Stimulated activated CD8-positive, alpha-beta memory T cell treated with anti-CD3 and anti-CD28 coated beads, Interleukin-15, amount 100 ng/mL, for 4 hours (primary cell): ENCODE data around the gene NUP98.
"Not testable (repeated sequence)": the region's sequence is repeated elsewhere in the genome, so short reads cannot be mapped to it uniquely, and the experiment has no call there.

Experiments used
- DNase-seq, 2 donors: peaks; one replicate each; pipeline ENCODE4 v3.0.0-alpha.2; 2020; ENCODE audit warnings: low read depth in 2 of 2

NUP98 gene

GRCh38 chr11:3799143-3799542, 1.8 kb upstream of the NUP98 start:
- no peak for DNase-seq

DNA sequence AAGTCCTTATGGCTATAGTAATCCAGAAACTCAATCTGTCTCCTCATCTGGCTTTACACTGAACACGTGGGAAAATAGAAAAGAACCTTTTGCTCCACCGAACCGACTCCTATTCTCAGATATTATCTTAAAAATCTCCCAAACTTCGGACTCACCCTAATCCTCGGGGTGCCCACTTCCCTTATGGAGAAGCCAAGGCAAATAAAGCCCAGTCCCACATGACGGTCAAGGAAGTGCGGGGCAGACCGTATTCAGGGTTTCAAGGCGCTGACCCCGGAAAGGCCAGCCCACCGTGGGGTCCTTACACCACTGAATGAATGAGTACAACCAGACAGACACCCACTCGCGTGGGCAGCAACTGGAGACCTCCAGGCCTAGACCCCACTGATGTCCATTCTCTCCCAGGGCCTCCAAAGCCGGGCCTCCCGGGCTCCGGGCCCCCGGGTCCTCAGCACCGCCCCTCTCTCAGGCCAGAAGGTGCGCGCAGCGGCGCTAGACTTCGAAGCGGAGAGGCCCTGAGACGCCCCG, 489 bp downstream of the NUP98 start:
- DNase-seq, result no peak

DNA sequence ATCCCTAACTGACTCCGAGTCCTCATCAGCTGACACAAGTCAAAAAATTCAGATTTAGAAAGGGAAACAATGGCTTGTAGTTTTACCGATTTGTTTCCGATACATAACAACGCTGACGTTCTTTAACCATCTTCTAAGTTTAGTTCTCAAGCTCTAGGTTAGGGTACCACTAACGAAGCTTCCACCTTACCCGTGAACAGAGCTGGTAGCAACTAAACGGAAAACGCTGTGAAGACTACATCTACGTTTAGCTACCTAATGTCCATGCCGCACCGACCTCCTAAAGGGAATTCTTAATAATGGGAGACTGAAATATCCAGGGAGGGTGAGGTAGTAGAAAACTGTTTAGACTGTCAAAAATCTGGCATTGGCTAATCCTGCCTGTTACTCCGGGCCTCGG, 1.0 kb downstream of the NUP98 start:
- DNase-seq, result no peak

- DNase-seq, result no peak
These were observed 1.4 kb downstream of the NUP98 start for GRCh38 chr11:3796002-3796311.

GRCh38 chr11:3795131-3796001, 2.0 kb downstream of the NUP98 start:
- no peak for DNase-seq

DNA sequence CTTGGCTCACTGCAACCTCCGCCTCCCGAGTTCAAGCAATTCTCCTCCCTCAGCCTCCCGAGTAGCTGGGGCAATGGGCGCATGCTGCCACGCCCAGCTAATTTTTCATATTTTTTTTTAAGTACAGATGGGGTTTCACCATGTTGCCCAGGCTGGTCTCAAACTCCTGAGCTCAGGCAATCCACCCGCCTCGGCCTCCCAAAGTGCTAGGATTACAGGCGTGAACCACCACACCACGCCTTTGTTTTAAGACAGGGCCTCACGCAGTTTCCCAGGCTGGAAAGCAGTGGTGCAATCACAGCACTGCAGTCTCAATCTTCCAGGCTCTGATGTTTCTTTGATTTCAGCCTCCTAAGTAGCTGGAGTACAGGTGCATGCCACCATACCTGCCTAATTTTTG, 3.0 kb downstream of the NUP98 start:
- DNase-seq, result not testable (repeated sequence)

GRCh38 chr11:3786781-3787428, 10.4 kb downstream of the NUP98 start:
- no peak for DNase-seq

DNA sequence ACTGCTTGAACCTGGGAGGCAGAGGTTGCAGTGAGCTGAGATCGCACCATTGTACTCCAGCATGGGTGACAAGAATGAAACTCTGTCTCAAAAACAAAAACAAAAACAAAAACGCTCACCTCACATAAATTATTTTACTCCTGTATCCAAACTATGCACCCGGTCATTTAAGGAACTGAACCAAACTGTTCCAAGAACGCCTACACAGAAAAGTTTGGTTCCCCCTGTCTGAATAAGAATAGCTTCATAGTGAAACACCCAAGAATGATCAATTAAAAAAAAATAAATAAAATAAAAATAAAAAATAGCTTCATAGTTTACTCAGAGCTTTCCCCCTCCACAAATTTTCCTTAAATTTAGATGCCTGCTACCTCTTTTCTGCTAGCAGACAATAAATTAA, 13.7 kb downstream of the NUP98 start:
- no peak for DNase-seq

DNA sequence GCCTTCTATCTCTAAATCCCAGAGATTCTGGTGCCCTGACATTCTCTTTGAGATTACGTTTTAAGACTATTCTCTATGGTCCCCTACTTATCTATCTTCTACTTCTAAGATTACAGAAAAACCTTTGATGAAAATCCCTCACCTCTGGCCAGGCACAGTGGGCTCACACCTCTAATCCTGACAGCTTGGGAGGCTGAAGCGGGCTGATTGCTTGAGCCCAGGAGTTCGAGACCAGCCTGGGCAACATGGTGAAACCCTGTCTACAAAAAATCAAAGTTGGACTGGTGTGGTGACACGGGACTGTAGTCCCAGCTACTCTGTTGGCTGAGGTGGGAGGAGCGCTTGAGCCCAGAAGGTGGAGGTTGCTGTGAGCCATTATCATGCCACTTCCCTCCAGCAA, 14.4 kb downstream of the NUP98 start:
- DNase-seq, result no peak

GRCh38 chr11:3781423-3781822, 15.9 kb downstream of the NUP98 start:
- DNase-seq, result no peak

GRCh38 chr11:3775736-3776406, 21.5 kb downstream of the NUP98 start:
- DNase-seq, result no peak

DNA sequence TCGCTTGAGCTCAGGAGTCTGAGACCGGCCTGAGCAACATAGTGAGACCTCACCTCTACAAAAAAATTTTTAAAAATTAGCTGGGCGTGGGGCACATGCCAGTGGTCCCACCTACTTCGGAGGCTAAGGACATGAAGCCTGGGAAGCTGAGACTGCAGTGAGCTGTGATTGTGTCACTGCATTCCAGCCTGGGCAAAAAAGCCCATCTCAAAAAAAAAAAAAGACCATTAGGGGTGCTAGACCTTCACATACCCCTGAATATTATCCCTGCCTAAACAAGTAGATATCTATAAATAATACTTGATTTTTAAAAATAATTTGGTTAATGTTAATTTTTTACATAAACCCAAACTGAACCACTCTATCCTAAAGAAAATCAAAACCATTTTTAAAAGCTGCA, 24.2 kb downstream of the NUP98 start:
- no peak for DNase-seq

- DNase-seq, result no peak
These were observed 29.8 kb downstream of the NUP98 start for GRCh38 chr11:3767536-3767935.

GRCh38 chr11:3766836-3767235, 30.5 kb downstream of the NUP98 start:
- DNase-seq, result not testable (repeated sequence)

DNA sequence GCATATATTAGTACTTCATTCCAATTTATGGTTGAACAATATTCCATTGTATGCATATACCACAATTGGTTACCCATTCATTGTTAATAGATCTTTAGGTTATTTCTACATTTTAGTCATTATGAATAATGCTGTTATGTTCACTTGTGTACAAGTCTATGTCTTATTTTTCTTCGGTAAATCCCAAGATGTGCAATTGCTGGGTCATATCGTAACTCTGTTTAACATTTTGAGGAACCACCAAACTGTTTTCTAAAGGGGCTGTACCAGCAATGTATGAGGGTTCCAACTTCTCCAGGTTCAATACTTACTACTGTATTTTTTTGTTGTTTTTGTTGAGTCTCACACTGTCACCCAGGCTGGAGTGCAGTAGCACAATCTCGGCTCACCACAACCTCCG, 33.1 kb downstream of the NUP98 start:
- DNase-seq, result no peak

DNA sequence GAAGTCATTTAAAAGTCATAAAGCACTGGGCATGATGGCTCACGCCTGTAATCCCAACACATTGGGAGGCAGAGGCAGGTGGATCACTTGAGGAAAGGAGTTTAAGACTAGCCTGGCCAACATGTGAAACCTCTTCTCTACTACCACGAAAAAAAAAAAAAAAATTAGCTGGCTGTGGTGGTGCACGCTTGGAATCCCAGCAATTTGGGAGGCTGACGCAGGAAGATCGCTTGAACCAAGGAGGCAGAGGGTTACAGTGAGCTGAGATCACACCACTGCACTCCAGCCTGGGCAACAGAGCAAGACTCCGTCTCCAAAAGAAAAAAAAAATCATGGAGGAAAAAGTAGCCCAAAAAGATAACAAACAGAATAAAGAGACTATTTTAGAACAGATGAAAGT, 42.2 kb downstream of the NUP98 start:
- DNase-seq, result no peak

- no peak for DNase-seq
These were observed 44.2 kb downstream of the NUP98 start for GRCh38 chr11:3753110-3753509.

- DNase-seq, result no peak
These were observed 49.6 kb downstream of the NUP98 start for GRCh38 chr11:3747704-3748103.

- DNase-seq, result no peak
These were observed 52.2 kb downstream of the NUP98 start for GRCh38 chr11:3745161-3745560.

DNA sequence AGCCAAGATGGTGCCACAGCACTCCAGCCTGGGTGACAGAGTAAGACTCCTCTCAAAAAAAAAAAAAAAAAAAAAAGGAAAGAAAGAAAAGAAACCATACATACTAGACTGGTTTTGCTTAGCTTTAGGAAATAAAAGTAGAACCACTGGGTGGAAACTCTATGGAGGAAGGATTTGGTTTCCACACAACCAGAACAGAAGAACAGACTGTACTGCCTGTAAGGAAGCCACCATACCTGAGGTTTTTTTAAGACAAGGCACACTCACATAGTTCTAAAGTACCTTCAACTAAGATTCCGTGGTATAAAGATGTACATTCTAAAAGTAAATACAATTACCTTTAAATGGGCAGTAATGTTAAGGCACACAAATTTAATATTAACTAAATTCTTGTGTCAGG, 58.6 kb downstream of the NUP98 start:
- DNase-seq, result no peak

DNA sequence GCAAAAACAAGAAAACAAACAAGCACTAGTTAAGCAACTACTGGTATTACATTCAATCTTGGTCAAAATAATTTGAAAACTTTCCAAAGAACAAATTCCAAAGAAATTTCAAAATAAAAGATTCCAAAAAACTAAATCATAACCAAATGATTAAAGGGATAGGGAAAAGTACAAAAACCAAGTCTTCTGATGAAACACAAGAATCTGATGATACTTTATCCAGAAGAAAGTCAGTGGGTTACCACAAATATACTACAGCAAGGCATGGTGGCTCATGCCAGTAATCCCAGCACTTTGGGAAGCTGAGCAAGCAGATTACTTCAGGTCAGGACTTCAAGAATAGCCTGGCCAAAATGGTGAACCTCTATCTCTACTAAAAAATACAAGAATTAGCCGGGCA, 59.1 kb downstream of the NUP98 start:
- no peak for DNase-seq

GRCh38 chr11:3737386-3737933, 59.9 kb downstream of the NUP98 start:
- DNase-seq, result no peak
